ENCODE data around the gene STH. TPM values are rescaled to one million over a fixed set of nuclear protein-coding genes. Genes with fewer than 3 reads are reported as not detected.

The STH gene
- total RNA-seq, 1 experiment from 2014 or later, result not detected

GRCh38 chr17:45992175-45992574 is 6.9 kb upstream of the STH start:
- intact Hi-C loops (cut with micrococcal nuclease; ENCODE audit: unreplicated experiment) (no loop called here), in situ Hi-C loops (cut with HindIII; ENCODE audit: low pct_unique_long_range_greater_than_20kb, low sequenced_read_pairs) (no loop called here)
- no peak for TF ChIP-seq SIN3A (IDR thresholded peaks at IDR 0.05; ENCODE audit: borderline replicate concordance, insufficient read depth, low read depth, low read length)
- TF ChIP-seq, protein P1, sequence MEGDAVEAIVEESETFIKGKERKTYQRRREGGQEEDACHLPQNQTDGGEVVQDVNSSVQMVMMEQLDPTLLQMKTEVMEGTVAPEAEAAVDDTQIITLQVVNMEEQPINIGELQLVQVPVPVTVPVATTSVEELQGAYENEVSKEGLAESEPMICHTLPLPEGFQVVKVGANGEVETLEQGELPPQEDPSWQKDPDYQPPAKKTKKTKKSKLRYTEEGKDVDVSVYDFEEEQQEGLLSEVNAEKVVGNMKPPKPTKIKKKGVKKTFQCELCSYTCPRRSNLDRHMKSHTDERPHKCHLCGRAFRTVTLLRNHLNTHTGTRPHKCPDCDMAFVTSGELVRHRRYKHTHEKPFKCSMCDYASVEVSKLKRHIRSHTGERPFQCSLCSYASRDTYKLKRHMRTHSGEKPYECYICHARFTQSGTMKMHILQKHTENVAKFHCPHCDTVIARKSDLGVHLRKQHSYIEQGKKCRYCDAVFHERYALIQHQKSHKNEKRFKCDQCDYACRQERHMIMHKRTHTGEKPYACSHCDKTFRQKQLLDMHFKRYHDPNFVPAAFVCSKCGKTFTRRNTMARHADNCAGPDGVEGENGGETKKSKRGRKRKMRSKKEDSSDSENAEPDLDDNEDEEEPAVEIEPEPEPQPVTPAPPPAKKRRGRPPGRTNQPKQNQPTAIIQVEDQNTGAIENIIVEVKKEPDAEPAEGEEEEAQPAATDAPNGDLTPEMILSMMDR (IDR thresholded peaks at IDR 0.05), result no peak
- TF ChIP-seq POLR2AphosphoS5 (IDR thresholded peaks at IDR 0.05; ENCODE audit: low read depth, low read length), result no peak
- TF ChIP-seq, protein P2, sequence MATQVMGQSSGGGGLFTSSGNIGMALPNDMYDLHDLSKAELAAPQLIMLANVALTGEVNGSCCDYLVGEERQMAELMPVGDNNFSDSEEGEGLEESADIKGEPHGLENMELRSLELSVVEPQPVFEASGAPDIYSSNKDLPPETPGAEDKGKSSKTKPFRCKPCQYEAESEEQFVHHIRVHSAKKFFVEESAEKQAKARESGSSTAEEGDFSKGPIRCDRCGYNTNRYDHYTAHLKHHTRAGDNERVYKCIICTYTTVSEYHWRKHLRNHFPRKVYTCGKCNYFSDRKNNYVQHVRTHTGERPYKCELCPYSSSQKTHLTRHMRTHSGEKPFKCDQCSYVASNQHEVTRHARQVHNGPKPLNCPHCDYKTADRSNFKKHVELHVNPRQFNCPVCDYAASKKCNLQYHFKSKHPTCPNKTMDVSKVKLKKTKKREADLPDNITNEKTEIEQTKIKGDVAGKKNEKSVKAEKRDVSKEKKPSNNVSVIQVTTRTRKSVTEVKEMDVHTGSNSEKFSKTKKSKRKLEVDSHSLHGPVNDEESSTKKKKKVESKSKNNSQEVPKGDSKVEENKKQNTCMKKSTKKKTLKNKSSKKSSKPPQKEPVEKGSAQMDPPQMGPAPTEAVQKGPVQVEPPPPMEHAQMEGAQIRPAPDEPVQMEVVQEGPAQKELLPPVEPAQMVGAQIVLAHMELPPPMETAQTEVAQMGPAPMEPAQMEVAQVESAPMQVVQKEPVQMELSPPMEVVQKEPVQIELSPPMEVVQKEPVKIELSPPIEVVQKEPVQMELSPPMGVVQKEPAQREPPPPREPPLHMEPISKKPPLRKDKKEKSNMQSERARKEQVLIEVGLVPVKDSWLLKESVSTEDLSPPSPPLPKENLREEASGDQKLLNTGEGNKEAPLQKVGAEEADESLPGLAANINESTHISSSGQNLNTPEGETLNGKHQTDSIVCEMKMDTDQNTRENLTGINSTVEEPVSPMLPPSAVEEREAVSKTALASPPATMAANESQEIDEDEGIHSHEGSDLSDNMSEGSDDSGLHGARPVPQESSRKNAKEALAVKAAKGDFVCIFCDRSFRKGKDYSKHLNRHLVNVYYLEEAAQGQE (IDR thresholded peaks at IDR 0.05; ENCODE audit: insufficient read depth in 1 of 2, low read depth in 2 of 2, low read length in 1 of 2), result no peak
- TF ChIP-seq TCF7L2 (IDR thresholded peaks at IDR 0.05; ENCODE audit: low read depth, low read length), result no peak
- no TSS peak for BruUV-seq (replicated peaks)
- ATAC-seq (no peak), DNase-seq (ENCODE audit: low read depth, low spot score) (no peak)
- Histone ChIP-seq H3K9me3 (ENCODE audit: control insufficient read depth, insufficient read depth, low read depth, low read length) (no peaks in the 10 kb centered on the region), H3K4me3 (ENCODE audit: low read depth in 2 of 2, low read length in 2 of 2) (no peak overlapping the region), H3K36me3 (ENCODE audit: control insufficient read depth, insufficient read depth, low read length) (no peaks in the 10 kb centered on the region), H3K27ac (ENCODE audit: low read length) (no peak overlapping the region), H3K4me1 (ENCODE audit: control insufficient read depth, insufficient read depth, low read length) (no peaks in the 10 kb centered on the region), H3K27me3 (ENCODE audit: control insufficient read depth, insufficient read depth, low read length) (no peaks in the 10 kb centered on the region)
- ChIA-PET CTCF (no interaction called here), POLR2A (no interaction called here)

DNA sequence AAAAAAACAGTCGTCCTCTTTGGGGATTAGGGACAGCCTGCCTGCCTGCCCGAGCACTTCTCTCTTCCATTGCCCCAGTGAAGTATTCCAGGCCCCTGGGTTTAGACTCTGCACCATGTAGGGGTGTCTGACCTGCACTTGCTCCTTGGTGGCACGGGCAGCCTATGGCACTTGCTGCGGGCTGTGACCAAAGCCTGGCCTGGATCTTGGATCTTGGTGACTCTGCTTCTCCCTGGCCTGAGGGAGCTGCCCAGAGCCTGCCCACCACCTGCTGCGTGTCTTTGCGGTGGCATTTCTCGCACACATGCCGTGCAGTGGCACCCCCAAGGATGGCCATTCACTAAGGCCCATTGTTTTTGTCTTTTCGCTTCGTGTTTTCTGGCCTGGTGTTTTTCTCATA is 6.1 kb upstream of the STH start:
- intact Hi-C loops (cut with micrococcal nuclease; ENCODE audit: unreplicated experiment), result no loop called here
- no peaks in the 10 kb centered on the region for H3K9me3 ChIP-seq (ENCODE audit: control insufficient read depth, insufficient read depth, low read depth, low read length)
- in situ Hi-C loops (cut with HindIII; ENCODE audit: low pct_unique_long_range_greater_than_20kb, low sequenced_read_pairs), result no loop called here
- no peaks in the 10 kb centered on the region for H3K4me1 ChIP-seq (ENCODE audit: control insufficient read depth, insufficient read depth, low read length)
- TF ChIP-seq, protein P2 (IDR thresholded peaks at IDR 0.05; ENCODE audit: insufficient read depth in 1 of 2, low read depth in 2 of 2, low read length in 1 of 2), result no peak
- TF ChIP-seq TCF7L2 (IDR thresholded peaks at IDR 0.05; ENCODE audit: low read depth, low read length), result no peak
- no peak for TF ChIP-seq POLR2AphosphoS5 (IDR thresholded peaks at IDR 0.05; ENCODE audit: low read depth, low read length)
- TF ChIP-seq SIN3A (IDR thresholded peaks at IDR 0.05; ENCODE audit: borderline replicate concordance, insufficient read depth, low read depth, low read length), result no peak
- TF ChIP-seq, protein P1 (IDR thresholded peaks at IDR 0.05), result no peak
- ATAC-seq (peak; percentile 70), DNase-seq (ENCODE audit: low read depth, low spot score) (no peak)
- ChIA-PET CTCF (no interaction called here), POLR2A (no interaction called here)
- no peak overlapping the region for H3K4me3 ChIP-seq (ENCODE audit: low read depth in 2 of 2, low read length in 2 of 2)
- no TSS peak for BruUV-seq (replicated peaks)
- no peaks in the 10 kb centered on the region for H3K36me3 ChIP-seq (ENCODE audit: control insufficient read depth, insufficient read depth, low read length)
- H3K27ac ChIP-seq (ENCODE audit: low read length), result no peak overlapping the region
- no peaks in the 10 kb centered on the region for H3K27me3 ChIP-seq (ENCODE audit: control insufficient read depth, insufficient read depth, low read length)
